ENCODE results near the gene PTPRD.
"Not testable (repeated sequence)": the region's sequence is repeated elsewhere in the genome, so short reads cannot be mapped to it uniquely, and the experiment has no call there.

PTPRD gene

GRCh38 chr9:9079473-9079872, 1533.3 kb downstream of the PTPRD start:
- no peak for TF ChIP-seq CTCF (IDR thresholded peaks at IDR 0.05; ENCODE audit: insufficient read depth, missing control alignments)
- no peak for DNase-seq (ENCODE audit: insufficient read length, low spot score)
- FAIRE-seq = no peak

DNA sequence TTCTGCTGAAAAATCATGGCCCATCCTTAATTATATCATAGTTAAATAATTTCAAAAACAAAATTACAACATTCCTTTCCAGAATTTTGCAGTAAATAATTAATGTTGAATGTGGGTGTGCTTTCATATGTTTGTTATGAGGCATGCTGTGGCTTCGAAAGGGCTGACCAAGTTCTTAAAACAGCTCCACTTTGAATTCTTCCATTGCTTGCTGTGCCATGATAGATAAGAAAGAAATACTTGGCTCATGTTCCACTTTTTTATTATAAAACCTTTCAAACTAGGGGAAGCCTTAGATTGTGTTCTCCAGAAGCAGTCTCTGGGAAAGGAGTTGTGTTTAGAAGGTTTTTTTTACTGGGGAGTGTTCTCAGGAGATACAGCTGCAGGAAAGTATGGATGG, 1534.5 kb downstream of the PTPRD start:
- no peak for TF ChIP-seq CTCF (IDR thresholded peaks at IDR 0.05; ENCODE audit: insufficient read depth, missing control alignments)
- no peak for DNase-seq (ENCODE audit: insufficient read length, low spot score)
- FAIRE-seq = no peak

GRCh38 chr9:9061627-9062026, 1551.2 kb downstream of the PTPRD start:
- TF ChIP-seq CTCF (IDR thresholded peaks at IDR 0.05; ENCODE audit: insufficient read depth, missing control alignments) = no peak
- DNase-seq (ENCODE audit: insufficient read length, low spot score) = no peak
- no peak for FAIRE-seq

GRCh38 chr9:9054354-9054992, 1558.3 kb downstream of the PTPRD start:
- no peak for TF ChIP-seq CTCF (IDR thresholded peaks at IDR 0.05; ENCODE audit: insufficient read depth, missing control alignments)
- FAIRE-seq = no peak

DNA sequence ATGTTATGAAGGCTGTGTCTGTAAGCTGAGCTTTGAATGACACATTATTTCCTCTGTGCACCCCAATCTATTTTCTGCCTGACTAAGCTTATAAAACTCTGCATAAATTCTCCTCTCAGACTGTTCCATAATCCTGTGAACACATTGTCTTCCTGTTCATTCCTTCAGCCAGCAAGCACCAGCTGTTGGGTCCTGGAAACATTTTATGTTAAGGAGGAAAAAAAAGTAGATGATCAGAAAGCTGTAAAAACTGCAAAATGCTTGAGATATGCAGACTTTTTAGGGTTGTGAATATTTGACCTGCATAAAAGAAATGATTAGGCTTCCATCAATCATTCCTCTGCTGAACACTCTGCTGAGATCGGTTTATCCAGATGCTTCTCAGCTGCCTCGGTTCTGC, 1567.2 kb downstream of the PTPRD start:
- no peak for TF ChIP-seq CTCF (IDR thresholded peaks at IDR 0.05; ENCODE audit: insufficient read depth, missing control alignments)
- FAIRE-seq = peak; percentile 68
- no peak for DNase-seq (ENCODE audit: insufficient read length, low spot score)

More at GRCh38 chr9:9054354-9054992, 1558.3 kb downstream of the PTPRD start:
- no peak for DNase-seq (ENCODE audit: insufficient read length, low spot score)

DNA sequence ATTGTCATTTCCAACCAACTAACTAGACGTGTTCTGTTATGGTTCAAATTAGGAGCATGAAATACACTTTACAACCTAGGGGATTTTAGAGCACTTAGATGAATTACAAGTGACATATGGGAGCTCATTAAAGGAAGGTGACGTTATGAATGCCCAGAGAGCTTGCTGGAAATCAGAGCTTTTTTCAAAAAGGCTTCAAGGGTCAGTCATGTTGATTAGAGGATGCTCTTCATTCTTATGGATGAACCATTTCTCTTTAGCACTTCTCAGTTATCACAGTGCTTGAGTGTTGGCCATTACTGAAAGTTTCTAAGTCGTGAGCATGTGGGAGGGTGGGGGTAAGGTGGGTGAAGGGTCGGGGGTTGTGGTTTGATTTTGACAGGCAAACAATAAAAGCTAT, 1567.7 kb downstream of the PTPRD start:
- TF ChIP-seq CTCF (IDR thresholded peaks at IDR 0.05; ENCODE audit: insufficient read depth, missing control alignments) = no peak
- DNase-seq (ENCODE audit: insufficient read length, low spot score) (no peak), FAIRE-seq (peak; percentile 88)

DNA sequence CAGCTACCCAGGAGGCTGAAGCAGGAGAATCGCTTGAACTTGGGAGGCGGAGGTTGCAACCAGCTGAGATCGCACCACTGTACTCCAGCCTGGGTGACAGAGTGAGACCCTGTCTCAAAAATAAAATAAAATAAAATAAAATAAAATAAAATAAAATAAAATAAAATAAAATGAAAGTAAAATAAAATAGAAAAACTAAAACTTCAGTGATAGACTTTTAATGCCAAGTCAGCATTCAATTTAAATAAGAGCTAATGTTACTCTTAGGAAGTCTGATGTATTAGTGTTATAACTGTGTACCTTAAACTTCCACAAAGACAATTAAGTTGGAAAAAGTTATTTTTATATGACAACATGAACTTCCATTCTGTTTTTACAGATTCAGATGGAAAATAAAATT, 1569.0 kb downstream of the PTPRD start:
- not testable (repeated sequence) for DNase-seq (ENCODE audit: insufficient read length, low spot score); FAIRE-seq

GRCh38 chr9:9041756-9042155, 1571.0 kb downstream of the PTPRD start:
- no peak for TF ChIP-seq CTCF (IDR thresholded peaks at IDR 0.05; ENCODE audit: insufficient read depth, missing control alignments)
- DNase-seq (ENCODE audit: insufficient read length, low spot score) (no peak), FAIRE-seq (peak; percentile 61)
